ENCODE measurements around the gene SLC2A9. TPM values are rescaled to one million over a fixed set of nuclear protein-coding genes. Genes with fewer than 3 reads are reported as not detected.
"Not testable (repeated sequence)": the region's sequence is repeated elsewhere in the genome, so short reads cannot be mapped to it uniquely, and the experiment has no call there.

SLC2A9 gene
- polyA plus RNA-seq, 4 donors, result 8.5 to 11.3 (median 9.6) TPM

DNA sequence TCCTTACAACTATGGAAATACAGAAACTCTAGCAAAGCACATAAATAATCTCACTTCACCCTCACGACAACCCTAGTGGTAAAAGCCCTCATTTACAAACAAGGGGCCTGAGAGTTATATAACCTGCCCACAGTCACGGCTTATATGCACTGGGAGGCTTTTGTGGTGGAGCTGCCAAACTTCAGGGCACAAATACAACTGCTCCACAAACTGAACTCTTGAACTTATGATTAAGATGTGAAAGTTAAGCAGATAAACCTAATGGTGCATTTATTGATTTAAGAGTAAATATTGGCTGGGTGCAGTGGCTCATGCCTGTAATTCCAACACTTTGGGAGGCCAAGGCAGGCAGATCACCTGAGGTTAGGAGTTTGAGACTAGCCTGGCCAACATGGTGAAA lies 19.0 kb downstream of the SLC2A9 start:
- DNase-seq (ENCODE audit: low read depth in 4 of 4, low spot score in 2 of 4), result no peak

DNA sequence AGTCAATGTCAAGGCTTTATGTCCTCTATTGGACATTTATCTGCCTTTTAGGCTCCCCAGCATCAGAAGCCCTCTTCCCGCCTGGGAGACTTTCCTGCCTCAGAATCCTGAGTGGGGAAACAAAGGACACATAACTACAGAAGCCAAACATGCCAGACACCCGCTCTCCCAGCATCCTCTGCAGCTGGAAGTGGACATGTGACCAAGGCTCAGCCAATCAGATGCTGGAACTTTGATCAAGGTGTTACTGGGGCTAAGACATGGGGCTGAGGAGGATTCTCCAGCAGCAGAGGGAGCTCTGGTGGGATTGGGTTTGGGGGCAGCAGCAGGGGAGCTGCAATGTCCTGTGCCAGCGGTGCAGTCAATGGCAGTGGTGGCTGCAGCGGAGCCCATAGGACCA lies 19.5 kb downstream of the SLC2A9 start:
- DNase-seq (ENCODE audit: low read depth in 4 of 4, low spot score in 2 of 4), result no peak

DNA sequence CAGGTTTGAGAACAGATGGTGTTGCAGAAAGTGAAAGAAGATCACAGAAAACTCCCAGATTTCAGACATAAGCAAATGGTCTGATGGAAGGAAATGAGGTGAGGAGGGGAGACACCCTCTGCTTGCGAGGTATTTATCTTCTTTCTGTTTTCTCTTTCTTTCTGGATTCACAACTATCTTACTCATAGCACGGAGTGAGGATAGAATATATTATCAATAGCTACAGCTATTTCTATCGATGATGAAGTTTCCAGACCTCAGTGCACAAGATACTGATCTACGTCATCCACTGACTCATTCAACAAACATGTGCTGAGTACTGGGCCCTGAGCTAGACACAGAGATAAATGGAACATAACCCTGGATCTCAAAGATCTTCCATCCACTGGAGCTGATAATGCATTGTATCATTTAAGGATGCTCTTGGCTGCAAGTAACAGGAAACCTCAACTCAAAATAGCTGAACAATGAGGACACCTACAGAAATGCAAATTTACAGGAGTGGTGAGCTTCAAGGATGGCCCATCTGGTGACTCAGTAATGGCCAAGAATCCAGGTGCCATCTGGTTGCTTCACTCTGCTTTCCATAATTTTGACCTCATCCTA lies 21.2 kb downstream of the SLC2A9 start:
- no peak for DNase-seq (ENCODE audit: low read depth in 4 of 4, low spot score in 2 of 4)

DNA sequence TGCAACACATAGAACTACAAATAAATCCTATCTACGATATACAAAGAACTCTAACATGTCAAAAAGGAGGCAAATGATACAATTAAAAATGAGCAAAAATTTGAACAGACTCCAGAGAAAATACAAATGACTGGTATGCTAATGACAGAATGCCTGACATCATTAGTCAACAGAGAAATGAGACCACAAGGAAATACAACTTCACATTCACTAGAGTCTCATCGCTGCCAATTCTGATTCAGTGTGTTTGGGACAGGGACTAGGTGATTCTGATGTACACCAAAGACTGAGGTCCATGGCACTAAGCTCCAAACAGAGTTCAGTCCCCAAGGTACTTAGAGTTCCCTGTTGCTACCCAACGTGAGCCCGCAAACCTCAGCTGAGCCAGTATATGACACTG lies 23.4 kb downstream of the SLC2A9 start:
- DNase-seq (ENCODE audit: low read depth in 4 of 4, low spot score in 2 of 4), result no peak

DNA sequence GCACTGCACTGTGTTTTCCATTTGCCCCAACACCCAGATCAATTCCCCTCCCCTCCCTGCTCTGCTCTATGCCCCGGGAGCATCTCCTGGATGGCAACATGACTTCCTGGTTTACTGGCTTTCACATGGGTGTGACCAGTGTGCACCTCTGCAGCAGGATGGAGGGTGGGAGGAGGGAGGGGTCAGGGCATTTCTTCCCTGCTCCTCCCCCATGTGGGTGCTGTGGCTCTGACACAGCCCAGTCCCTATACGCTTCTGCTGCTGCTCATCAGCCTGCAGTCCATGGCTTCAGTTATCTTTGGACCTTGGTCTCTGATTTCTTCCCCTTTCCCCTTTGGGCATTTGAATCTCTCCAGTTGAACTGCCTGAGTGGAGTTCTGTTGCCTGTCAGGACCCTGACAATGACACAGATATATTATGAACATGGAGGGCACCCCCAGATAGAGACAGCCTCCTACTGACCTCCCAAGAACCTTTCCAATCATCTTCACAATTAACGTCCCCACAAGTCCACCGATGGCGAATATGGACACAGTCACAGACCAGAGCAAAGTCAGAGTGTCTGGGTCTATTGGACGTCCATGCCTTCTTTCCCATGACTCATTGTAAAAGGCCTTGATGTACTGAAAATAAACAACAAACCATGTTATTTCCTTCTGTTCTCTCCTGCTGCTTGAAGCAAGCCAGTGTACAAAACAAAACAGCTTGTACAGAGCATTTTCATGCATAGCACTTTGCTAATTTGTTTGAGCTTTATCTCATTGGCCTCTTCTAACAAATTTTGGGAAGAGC lies 24.8 kb downstream of the SLC2A9 start:
- DNase-seq (ENCODE audit: low read depth in 4 of 4, low spot score in 2 of 4), result no peak

DNA sequence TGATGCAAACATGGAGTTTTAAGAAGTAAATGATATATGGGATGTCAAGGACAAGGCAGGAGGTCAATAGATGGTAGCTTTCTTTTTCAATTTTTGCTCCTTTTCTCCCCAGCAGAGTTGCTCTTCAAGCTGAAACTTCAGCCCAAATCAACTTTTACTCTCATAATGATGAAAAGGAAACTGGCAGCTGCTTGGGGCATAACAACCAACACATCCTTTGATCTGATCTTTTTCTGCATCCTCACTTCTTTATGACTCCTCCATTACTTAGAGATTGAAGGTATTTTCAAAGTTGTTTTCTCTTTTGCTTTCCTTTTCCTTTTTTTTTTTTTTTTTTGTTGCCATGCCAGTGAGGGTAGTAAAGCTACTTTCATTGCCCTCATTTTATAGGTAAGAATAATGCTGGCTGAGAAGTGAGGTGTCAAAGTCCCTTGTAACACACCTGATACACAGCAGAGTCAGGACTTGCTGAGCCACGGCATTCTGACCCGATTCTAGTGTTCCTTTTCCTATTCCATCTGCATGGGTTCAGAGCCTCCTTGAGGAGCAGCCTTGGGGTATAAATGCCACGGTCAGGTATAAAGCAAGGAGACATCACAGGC lies 26.9 kb downstream of the SLC2A9 start:
- no peak for DNase-seq (ENCODE audit: low read depth in 4 of 4, low spot score in 2 of 4)

DNA sequence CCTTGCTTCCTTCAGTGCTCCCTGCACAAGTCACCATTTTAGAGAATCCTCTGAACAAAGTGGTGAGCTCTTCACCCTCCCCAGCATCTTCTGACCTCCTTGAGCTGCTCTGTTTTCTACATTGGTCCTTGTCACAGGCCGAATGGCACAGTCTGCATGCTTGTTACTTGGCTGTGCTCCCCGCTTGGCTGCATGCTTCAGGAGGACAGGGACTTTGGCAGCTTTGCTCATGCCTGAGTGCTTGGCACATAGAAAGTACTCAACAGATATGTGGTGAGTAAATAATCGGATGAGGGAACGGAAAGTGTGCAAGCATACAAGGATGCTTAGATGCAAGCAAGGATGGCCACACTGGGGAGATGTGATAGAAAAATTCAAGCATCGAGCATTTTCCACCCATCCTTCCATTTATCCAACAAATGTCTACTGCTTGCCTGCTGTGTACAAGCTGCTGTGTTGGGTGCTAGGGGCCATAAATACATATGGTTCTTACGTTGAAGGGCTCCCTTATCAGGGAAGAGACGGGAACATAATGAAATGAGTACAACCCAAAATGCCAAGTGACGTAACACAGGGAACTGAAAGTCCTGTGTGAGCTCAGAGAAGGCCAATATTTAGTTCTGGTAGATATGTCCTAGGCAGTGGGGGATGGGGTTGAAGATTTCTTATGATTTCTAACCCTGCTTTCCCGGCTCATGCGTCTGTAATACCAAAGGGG lies 31.2 kb downstream of the SLC2A9 start:
- no peak for DNase-seq (ENCODE audit: low read depth in 4 of 4, low spot score in 2 of 4)

DNA sequence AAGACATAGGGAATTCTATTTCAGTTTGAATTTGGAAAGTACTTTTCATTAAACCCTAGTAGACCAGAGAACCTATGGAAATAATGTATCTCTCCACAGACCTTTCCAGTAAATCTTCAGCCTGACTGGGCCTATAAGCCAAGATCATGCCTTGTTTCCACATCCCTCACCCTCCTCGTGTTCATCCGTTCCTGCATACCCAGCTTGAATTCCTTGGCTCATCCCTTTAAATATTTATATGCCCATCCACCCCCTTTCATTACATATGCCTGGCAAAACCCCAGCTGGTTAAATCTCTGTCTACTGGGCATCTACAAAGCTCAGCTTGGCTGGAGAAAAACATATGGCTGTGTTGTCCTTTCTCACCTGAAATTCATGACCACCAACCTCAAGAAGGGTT lies 32.4 kb downstream of the SLC2A9 start:
- DNase-seq (ENCODE audit: low read depth in 4 of 4, low spot score in 2 of 4), result no peak

DNA sequence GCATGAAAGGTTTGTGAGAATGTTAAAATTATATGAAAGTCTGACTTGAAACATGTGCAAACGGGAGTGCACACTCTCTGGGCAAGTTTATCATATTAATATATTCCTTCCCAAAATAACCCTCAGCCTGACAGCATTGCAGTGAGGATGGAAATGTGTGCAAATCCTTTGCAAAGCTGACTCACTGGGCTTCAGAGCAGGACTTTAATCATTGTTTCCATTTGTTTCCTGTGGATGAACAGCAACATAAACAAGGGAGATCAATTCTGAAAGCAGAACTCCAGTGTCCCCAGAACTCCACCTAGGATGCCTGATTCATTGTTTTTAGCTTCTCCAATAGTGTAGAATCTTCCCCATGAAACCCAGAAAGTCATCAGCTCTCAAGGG lies 32.9 kb downstream of the SLC2A9 start:
- DNase-seq (ENCODE audit: low read depth in 4 of 4, low spot score in 2 of 4), result no peak

DNA sequence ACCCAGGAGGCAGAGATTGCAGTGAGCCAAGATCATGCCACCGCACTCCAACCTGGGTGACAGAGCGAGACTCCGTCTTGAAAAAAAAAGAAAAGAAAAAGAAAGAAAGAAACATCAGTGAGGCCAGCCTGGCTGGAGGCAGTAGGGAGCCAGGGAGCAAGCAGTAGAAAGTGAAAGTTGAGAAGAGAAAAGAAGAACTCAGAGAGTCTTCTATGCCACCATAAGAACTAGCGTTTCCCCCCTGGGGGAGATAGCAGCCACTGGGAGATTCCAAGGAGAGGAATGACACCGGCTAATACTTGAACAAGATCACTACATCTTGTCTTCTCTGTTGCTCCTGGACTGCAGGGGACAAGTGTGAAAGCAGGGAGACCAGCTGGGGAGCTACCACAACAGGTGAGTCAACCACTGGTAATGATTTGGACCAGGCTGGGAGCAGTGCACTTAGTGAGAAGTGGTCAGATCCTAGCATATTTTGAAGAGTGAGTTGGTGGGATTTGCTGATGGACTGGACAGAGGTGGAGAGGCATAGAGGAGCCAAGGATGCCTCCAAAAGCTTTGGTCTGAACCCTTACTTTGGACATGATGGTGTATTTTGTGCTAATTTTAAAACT lies 33.4 kb downstream of the SLC2A9 start:
- DNase-seq (ENCODE audit: low read depth in 4 of 4, low spot score in 2 of 4), result no peak

DNA sequence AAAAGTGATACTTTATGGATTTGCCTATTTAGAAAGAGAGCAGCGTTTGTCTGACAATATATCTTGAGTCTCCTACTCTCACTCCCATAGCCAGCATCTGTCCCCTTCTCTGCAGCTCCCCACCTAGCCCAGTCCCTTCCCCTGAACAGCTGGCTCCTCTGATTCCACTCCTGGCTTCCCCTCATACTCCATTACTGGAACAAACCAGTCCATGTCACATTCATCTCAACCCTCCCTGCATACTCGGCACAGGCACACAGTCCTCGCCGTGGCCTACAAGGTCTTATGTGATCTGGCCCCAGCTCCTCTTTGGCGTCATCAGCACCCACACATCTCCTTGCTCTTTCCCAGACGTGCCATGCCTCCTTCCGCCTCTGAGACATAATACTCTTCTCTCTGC lies 36.7 kb downstream of the SLC2A9 start:
- no peak for DNase-seq (ENCODE audit: low read depth in 4 of 4, low spot score in 2 of 4)

DNA sequence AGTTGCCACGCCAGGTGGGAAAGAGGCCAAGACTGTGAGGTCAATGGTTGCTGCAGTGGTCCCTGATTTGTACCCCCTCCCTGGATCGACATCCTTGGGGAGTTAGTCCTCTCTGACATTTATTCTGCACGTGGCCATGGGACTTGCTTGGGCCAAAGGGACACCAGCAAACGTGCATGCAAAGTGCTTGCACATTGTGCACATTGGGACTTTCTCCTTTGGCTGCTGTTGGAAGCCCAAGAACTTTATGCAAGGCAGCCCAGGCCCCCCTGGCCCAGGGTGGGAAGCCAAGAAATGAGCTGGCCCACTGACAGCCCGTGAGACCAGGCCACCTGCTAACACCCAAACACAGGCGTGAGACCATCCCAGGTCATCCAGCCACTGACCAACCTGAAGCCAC lies 38.1 kb downstream of the SLC2A9 start:
- DNase-seq (ENCODE audit: low read depth in 4 of 4, low spot score in 2 of 4), result no peak

DNA sequence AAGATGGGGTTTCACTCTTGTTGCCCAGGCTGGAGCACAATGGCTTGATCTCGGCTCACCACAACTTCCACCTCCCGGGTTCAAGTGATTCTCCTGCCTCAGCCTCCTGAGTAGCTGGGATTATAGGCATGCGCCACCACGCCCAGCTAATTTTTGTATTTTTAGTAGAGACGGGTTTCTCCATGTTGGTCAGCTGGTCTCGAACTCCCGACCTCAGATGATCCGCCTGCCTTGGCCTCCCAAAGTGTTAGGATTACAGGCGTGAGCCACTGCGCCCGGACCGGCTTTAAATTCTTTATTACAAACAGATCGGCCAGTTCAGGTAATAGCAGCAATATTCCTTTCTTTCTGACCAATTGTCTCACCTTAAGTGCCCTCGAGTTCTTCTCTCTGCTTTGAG lies 39.4 kb downstream of the SLC2A9 start:
- not testable (repeated sequence) for DNase-seq (ENCODE audit: low read depth in 4 of 4, low spot score in 2 of 4)

DNA sequence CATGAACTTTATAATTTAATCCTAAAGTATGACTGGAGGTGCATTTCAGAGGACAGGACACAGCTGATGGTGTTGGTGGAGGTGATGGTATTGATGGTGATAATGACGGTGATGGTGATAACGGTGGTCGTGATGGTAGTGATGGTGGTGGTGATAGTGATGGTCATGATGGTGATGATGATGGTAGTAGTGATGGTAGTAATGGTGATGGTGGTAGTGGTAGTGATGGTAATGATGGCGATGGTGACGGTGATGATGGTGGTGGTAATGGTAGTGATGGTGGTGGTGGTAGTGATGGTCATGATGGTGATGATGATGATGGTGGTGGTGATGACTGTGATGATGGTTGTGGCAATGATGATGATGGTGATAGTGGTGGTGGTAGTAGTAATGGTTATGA lies 40.4 kb downstream of the SLC2A9 start:
- no peak for DNase-seq (ENCODE audit: low read depth in 4 of 4, low spot score in 2 of 4)

DNA sequence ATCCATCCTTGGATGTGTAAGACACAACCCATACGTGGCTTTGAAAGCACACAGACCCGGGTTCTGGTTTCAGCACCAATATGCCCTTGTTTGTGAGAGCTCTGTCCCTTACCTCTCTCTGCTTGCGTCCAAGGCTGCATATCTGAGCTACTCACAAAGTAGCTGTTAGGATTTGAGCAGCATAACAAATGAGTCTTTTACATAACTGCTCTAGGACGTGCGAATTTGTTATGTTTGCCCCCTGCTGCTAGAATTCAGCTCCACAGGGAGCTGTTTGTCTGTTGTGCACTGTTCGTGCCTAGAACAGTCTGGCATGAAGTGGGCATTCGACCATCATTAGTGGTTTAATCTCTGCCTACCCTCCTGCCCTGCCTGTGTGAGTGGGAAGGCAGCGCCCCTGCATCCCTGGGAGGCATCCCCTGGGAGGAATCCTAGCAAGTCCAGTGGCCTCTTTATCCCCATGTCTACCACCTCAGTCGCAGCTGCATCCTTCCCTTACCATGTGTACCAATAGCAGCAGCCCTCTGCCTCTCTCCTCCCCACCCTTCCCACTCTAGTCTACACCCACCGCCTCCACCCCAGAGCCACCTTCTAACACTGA lies 42.1 kb downstream of the SLC2A9 start:
- DNase-seq (ENCODE audit: low read depth in 4 of 4, low spot score in 2 of 4), result no peak

DNA sequence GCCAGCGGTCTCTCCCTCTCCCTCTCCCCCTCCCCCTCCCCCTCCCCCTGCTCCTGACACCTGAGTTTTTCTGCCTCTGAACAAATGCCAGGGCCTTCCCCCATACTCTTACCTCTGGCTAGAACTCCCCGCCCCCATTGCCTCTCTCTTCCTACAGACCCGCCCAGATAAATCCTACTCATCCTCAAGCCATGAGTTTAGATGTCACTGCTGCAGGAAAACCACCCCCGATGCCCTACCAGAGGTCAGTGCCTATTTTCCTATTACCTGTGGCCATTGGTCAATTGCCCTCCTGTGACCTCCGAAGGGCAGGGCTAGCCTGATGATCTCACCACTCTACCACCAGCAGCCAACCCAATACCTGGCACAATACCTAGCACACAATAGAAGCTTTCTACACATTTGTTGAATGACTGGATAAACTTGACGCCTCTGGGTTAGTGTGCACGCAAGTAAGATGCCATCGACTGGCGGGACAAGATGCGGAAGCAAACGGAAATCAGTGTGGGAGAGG lies 43.7 kb downstream of the SLC2A9 start:
- no peak for DNase-seq (ENCODE audit: low read depth in 4 of 4, low spot score in 2 of 4)

DNA sequence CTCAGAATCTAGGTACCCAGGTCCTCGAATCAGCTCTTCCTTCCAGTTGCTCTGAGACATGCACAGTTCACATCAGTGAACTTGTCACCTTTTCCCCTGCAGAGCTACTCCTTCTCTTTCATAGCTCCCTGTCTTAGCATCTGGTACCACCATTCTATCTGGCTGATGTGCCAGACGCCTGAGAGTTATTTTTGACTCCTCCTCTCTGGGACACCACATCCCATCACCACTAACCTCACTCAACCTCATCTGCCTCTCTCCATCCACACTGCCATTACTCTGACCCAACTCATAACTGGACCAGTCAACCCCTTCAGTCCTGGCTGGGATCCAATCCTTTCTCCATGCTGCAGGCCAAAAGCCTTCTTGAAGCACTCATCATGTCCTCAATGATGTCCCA lies 44.5 kb downstream of the SLC2A9 start:
- no peak for DNase-seq (ENCODE audit: low read depth in 4 of 4, low spot score in 2 of 4)

DNA sequence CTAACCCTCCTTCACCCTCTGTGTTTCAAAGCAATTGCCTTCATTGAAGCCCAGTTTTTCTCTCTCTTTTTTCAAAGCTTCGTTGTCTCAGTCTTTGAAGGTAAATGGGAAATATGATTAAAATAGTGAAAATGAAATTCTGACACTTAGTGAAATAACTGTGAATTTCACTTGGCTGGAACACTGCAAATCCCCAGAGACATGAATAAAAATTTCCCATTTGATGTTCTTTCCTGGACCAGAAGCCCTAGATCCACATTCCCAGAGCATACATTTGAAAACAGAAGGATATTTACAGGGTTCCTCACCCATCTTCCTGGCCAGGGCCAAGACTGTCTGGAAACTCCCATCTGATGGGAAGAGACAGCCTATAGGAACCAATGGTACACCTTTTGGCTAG lies 45.0 kb downstream of the SLC2A9 start:
- no peak for DNase-seq (ENCODE audit: low read depth in 4 of 4, low spot score in 2 of 4)

DNA sequence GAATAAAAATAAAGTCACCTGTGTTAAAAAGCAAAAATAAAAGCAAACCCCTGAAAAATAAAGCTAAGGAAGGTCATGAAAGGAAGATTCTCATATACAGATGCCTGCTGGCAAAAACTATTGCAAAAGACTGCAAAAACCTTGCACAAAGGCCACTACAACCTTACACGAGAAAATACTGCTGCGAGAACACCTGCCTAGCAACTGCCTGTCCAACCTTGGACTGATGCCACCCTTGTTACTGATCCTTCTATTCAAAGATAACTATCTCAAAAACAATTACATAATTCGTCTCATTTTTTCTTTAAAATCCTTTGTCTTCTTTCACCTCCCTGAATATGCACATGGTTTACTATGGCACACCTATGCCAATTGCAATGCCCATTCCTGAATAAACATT lies 49.6 kb downstream of the SLC2A9 start:
- DNase-seq (ENCODE audit: low read depth in 4 of 4, low spot score in 2 of 4), result no peak

DNA sequence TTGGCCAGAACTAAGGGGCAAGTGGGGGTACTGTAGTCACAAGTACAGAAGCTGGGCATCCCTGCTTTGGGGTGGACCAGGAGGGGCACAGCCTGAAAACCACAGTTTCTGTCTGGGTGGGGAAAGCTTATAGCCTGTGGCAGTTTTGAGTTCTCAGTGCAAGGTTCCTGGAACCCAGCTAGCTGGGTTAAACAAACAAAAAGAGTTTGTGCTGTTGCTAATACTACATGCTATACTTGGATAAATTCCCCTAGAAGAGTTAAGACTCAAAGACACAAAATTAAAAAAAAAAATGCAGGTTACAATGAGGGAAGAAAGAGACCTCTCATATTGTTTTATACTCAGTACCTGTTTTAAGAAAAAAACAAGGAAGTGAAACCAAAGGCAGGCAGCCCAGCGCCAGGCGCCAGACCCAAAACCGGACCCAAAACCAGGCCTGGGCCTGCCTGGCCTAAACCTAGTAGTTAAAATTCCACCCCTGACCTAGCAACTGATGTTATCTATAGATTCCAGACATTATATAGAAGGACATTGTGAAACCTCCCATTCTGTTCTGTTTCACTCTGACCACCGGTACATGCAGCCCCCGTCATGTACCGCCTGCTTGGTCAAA lies 50.8 kb downstream of the SLC2A9 start:
- no peak for DNase-seq (ENCODE audit: low read depth in 4 of 4, low spot score in 2 of 4)

All from left renal cortex interstitium (tissue), 4 donors.